ENCODE results near the gene MICU2. TPM values are rescaled to one million over a fixed set of nuclear protein-coding genes. Genes with fewer than 3 reads are reported as not detected.

Gene MICU2
- total RNA-seq, 1 donor from 2014 or later = 41.5 TPM

GRCh38 chr13:21549633-21550032 is 54.3 kb downstream of the MICU2 start:
- Histone ChIP-seq H3K4me3 (no peak overlapping the region), H3K27ac (no peak overlapping the region), H3K36me3 (peaks cover 0 to 5% of the 10 kb centered on the region in 2 donors), H3K4me1 (no peaks in the 10 kb centered on the region), H3K27me3 (no peaks in the 10 kb centered on the region), H3K9me3 (peaks cover 0 to 4% of the 10 kb centered on the region in 2 donors)
- DNase-seq (ENCODE audit: low spot score in 2 of 2) = no peak
- intact Hi-C loops (cut with DNase I) = no loop called here
- TF ChIP-seq CTCF (IDR thresholded peaks at IDR 0.05) = no peak

DNA sequence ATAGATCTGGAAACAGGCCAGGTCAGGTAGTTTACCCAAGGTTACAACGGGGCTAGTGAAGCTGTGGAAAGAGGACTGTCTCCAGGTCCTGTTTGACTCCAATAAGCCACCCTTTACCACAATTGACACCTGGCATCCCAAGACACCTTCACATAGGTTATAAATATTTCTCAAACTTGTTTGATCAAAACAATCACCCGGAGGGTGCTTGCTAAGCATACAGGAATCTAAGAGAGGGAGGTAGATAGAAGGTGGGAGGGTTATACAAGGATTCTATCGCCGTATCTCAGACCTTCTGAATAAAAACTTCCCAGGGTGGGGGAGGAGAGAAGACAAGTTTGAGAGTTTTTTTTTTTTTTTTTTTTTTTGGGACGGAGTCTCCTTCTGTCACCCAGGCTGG is 55.4 kb downstream of the MICU2 start:
- DNase-seq (ENCODE audit: low spot score in 2 of 2) = no peak
- Histone ChIP-seq H3K27ac (no peak overlapping the region), H3K4me3 (no peak overlapping the region), H3K9me3 (peaks cover 0 to 4% of the 10 kb centered on the region in 2 donors), H3K36me3 (peaks cover 0 to 5% of the 10 kb centered on the region in 2 donors), H3K27me3 (no peaks in the 10 kb centered on the region), H3K4me1 (no peaks in the 10 kb centered on the region)
- TF ChIP-seq CTCF (IDR thresholded peaks at IDR 0.05) = no peak
- intact Hi-C loops (cut with DNase I) = no loop called here

- Histone ChIP-seq H3K4me3 (no peak overlapping the region), H3K4me1 (peaks cover 0 to 2% of the 10 kb centered on the region in 2 donors), H3K27ac (no peak overlapping the region), H3K36me3 (peaks cover 0 to 5% of the 10 kb centered on the region in 2 donors), H3K27me3 (no peaks in the 10 kb centered on the region), H3K9me3 (no peaks in the 10 kb centered on the region)
- no peak for TF ChIP-seq CTCF (IDR thresholded peaks at IDR 0.05)
- DNase-seq (ENCODE audit: low spot score in 2 of 2) = no peak
- intact Hi-C loops (cut with DNase I) = no loop called here
Observed at GRCh38 chr13:21546372-21546771, 57.6 kb downstream of the MICU2 start.

DNA sequence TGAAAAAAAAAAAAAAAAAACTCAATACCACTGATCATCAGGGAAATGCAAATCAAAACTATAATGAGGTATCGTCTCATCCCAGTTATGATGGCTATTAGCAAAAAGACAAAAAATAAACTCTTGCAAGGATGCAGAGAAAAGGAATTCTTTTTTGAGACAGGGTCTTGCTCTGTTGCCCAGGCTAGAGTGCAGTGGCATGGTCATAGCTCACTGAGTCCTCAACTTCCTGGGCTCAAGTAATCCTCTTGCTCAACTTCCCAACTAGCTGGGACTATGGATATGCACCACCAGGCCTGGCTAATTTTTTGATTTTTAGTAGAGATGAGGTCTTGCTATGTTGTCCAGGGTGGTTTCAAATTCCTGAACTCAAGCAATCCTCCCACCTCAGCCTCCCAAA is 59.5 kb downstream of the MICU2 start:
- H3K36me3 ChIP-seq = peaks cover 0 to 5% of the 10 kb centered on the region in 2 donors
- H3K4me3 ChIP-seq = no peak overlapping the region
- H3K27me3 ChIP-seq = no peaks in the 10 kb centered on the region
- H3K27ac ChIP-seq = no peak overlapping the region
- DNase-seq (ENCODE audit: low spot score in 2 of 2) = no peak
- TF ChIP-seq CTCF (IDR thresholded peaks at IDR 0.05) = no peak
- intact Hi-C loops (cut with DNase I) = no loop called here
- peaks cover 0 to 2% of the 10 kb centered on the region in 2 donors for H3K4me1 ChIP-seq
- H3K9me3 ChIP-seq = no peaks in the 10 kb centered on the region

GRCh38 chr13:21542563-21542962 is 61.4 kb downstream of the MICU2 start:
- TF ChIP-seq CTCF (IDR thresholded peaks at IDR 0.05) = no peak
- Histone ChIP-seq H3K4me1 (peaks cover 0 to 2% of the 10 kb centered on the region in 2 donors), H3K27ac (no peak overlapping the region), H3K27me3 (no peaks in the 10 kb centered on the region), H3K9me3 (no peaks in the 10 kb centered on the region), H3K36me3 (peaks cover 3 to 13% of the 10 kb centered on the region in 2 donors), H3K4me3 (no peak overlapping the region)
- DNase-seq (ENCODE audit: low spot score in 2 of 2) = no peak
- intact Hi-C loops (cut with DNase I) = no loop called here

- intact Hi-C loops (cut with DNase I) = no loop called here
- peaks cover 3 to 13% of the 10 kb centered on the region in 2 donors for H3K36me3 ChIP-seq
- no peak for TF ChIP-seq CTCF (IDR thresholded peaks at IDR 0.05)
- no peak overlapping the region for H3K27ac ChIP-seq
- no peak for DNase-seq (ENCODE audit: low spot score in 2 of 2)
- no peaks in the 10 kb centered on the region for H3K9me3 ChIP-seq
- H3K4me1 ChIP-seq = peaks cover 0 to 2% of the 10 kb centered on the region in 2 donors
- no peak overlapping the region for H3K4me3 ChIP-seq
- no peaks in the 10 kb centered on the region for H3K27me3 ChIP-seq
Observed at GRCh38 chr13:21541980-21542379, 62.0 kb downstream of the MICU2 start.
